ENCODE results near the gene OR2T3. TPM values are rescaled to one million over a fixed set of nuclear protein-coding genes. Genes with fewer than 3 reads are reported as not detected.
"Not testable (repeated sequence)": the region's sequence is repeated elsewhere in the genome, so short reads cannot be mapped to it uniquely, and the experiment has no call there.

Gene OR2T3
- total RNA-seq, 6 experiments from 2014 or later = not detected

DNA sequence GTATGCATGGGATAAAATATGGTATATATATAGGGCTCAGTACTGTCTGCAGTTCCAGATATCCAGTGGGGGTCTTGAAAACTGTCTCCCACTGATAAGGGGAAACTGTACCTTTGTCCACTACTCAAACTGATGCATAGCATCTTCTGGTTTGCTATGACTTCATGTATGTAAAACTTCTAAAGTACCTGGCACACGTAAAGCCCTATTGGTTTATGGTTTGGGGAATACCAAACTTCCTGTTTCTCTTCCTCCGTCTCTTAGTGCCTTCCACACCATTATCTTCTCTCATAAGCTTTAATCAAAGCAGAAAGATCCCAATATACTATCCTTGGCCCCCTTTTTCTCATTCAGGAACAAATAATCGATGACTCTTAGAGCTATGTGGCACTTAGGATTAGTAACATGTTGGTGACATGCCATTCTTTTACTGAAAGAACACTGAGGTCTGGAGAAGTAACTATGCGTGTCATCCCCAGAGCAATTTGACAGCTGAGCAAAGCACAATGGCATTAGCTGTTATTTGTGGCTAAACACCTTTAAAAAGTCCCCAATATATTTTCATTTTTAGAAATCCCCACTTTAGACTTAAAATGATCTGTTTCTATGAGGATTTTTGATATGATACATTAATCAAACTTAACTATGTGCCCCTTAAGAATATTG, 24.6 kb upstream of the OR2T3 start:
- DNase-seq; H3K27me3 Mint-ChIP-seq (ENCODE audit: insufficient read depth); H3K36me3 Mint-ChIP-seq (ENCODE audit: low read depth); H3K27ac Mint-ChIP-seq; H3K4me3 Mint-ChIP-seq; H3K4me1 Mint-ChIP-seq (ENCODE audit: low read depth): not testable (repeated sequence)
- peaks cover 32% of the 10 kb centered on the region for H3K9me3 Mint-ChIP-seq

DNA sequence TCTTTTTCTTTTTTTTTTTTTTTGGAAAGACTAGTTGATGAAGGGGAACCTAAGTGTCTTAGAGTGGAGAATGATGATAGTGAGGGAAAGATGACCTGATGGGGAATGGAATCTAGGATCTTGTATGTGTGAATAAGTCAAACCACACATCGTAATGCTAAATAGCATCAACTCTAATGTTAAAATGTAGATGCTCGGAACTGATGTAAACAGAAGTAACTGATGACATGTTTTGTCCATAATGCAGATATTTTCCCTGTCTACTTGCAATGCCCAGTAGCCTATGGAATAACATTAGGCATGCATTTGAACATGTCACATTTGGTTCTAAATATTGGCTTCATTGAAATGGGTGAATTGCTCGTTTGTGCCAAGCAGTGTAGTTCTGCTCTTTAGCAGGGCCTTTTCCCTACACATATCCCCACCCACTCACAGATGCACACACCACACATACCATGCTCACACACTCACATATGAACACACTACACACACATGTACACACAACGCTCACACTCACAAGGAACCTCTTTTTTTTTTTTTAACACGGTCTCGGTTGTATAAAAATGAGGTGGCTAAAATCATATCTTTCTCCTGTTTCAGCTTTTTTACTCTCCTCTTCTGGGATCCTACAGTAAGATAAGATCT, 23.2 kb upstream of the OR2T3 start:
- DNase-seq; H3K4me1 Mint-ChIP-seq (ENCODE audit: low read depth); H3K36me3 Mint-ChIP-seq (ENCODE audit: low read depth); H3K27ac Mint-ChIP-seq; H3K4me3 Mint-ChIP-seq; H3K27me3 Mint-ChIP-seq (ENCODE audit: insufficient read depth): not testable (repeated sequence)
- H3K9me3 Mint-ChIP-seq = peaks cover 25% of the 10 kb centered on the region

- not testable (repeated sequence) for H3K4me1 Mint-ChIP-seq (ENCODE audit: low read depth); DNase-seq; H3K36me3 Mint-ChIP-seq (ENCODE audit: low read depth); H3K4me3 Mint-ChIP-seq; H3K27ac Mint-ChIP-seq; H3K27me3 Mint-ChIP-seq (ENCODE audit: insufficient read depth)
- peaks cover 23% of the 10 kb centered on the region for H3K9me3 Mint-ChIP-seq
Observed at GRCh38 chr1:248450466-248451145, 22.5 kb upstream of the OR2T3 start.

GRCh38 chr1:248453619-248454018, 19.5 kb upstream of the OR2T3 start:
- not testable (repeated sequence) for DNase-seq; H3K4me1 Mint-ChIP-seq (ENCODE audit: low read depth); H3K36me3 Mint-ChIP-seq (ENCODE audit: low read depth); H3K4me3 Mint-ChIP-seq; H3K27ac Mint-ChIP-seq; H3K27me3 Mint-ChIP-seq (ENCODE audit: insufficient read depth)
- peaks cover 17% of the 10 kb centered on the region for H3K9me3 Mint-ChIP-seq

GRCh38 chr1:248455045-248455444, 18.1 kb upstream of the OR2T3 start:
- H3K36me3 Mint-ChIP-seq (ENCODE audit: low read depth); H3K27me3 Mint-ChIP-seq (ENCODE audit: insufficient read depth); DNase-seq; H3K4me3 Mint-ChIP-seq; H3K4me1 Mint-ChIP-seq (ENCODE audit: low read depth); H3K27ac Mint-ChIP-seq: not testable (repeated sequence)
- H3K9me3 Mint-ChIP-seq = peaks cover 31% of the 10 kb centered on the region

DNA sequence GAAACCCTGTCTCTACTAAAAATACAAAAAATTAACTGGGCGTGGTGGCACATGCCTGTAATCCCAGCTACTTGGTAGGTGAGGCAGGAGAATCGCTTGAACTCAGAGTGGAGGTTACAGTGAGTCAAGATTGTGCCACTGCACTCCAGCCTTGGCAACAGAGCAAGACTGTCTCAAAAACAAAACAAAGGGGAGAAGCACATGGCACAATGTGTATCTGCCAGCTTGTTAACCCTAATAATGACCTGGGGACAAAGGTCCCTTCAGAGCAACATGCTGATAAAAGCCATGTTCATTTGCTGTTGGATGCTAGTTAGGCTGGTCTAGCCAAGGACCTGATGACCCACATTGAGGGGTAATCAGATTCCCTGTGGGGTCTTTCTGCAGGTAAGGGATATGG, 16.5 kb upstream of the OR2T3 start:
- not testable (repeated sequence) for H3K27ac Mint-ChIP-seq; H3K27me3 Mint-ChIP-seq (ENCODE audit: insufficient read depth); H3K4me3 Mint-ChIP-seq; H3K36me3 Mint-ChIP-seq (ENCODE audit: low read depth); DNase-seq; H3K4me1 Mint-ChIP-seq (ENCODE audit: low read depth)
- peaks cover 40% of the 10 kb centered on the region for H3K9me3 Mint-ChIP-seq

DNA sequence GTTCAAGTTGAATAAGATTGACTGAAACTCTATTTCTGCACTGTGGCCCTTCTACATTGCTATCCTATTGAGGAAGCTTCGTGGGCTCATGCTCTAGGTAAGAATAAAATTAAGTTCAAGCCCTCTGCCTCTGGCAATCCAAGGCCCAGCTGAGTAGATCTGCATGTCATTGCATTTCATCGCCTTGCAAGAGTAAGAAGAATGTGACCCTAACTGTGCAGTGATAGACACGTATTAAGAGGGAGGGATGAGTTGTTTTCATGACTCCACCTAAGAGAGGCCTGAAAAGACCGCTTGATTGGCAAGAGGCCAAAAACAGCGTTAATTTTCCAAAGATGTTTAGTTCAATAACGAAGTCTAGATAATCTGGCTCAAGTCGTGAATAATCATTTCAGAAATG, 14.0 kb upstream of the OR2T3 start:
- not testable (repeated sequence) for H3K36me3 Mint-ChIP-seq (ENCODE audit: low read depth); H3K4me3 Mint-ChIP-seq; DNase-seq; H3K27me3 Mint-ChIP-seq (ENCODE audit: insufficient read depth); H3K4me1 Mint-ChIP-seq (ENCODE audit: low read depth); H3K27ac Mint-ChIP-seq
- H3K9me3 Mint-ChIP-seq = peaks cover 50% of the 10 kb centered on the region

GRCh38 chr1:248471154-248471553, 2.0 kb upstream of the OR2T3 start:
- H3K36me3 Mint-ChIP-seq (ENCODE audit: low read depth) = peaks cover 4% of the 10 kb centered on the region; the same call in 1 of the 2 replicates
- no peak overlapping the region for H3K27ac Mint-ChIP-seq
- TF ChIP-seq, protein P1, sequence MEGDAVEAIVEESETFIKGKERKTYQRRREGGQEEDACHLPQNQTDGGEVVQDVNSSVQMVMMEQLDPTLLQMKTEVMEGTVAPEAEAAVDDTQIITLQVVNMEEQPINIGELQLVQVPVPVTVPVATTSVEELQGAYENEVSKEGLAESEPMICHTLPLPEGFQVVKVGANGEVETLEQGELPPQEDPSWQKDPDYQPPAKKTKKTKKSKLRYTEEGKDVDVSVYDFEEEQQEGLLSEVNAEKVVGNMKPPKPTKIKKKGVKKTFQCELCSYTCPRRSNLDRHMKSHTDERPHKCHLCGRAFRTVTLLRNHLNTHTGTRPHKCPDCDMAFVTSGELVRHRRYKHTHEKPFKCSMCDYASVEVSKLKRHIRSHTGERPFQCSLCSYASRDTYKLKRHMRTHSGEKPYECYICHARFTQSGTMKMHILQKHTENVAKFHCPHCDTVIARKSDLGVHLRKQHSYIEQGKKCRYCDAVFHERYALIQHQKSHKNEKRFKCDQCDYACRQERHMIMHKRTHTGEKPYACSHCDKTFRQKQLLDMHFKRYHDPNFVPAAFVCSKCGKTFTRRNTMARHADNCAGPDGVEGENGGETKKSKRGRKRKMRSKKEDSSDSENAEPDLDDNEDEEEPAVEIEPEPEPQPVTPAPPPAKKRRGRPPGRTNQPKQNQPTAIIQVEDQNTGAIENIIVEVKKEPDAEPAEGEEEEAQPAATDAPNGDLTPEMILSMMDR (IDR thresholded peaks at IDR 0.05) = no peak
- H3K4me1 Mint-ChIP-seq (ENCODE audit: low read depth) = no peaks in the 10 kb centered on the region
- H3K27me3 Mint-ChIP-seq (ENCODE audit: insufficient read depth) = no peaks in the 10 kb centered on the region
- DNase-seq = no peak
- peaks cover 51% of the 10 kb centered on the region for H3K9me3 Mint-ChIP-seq
- no peak overlapping the region for H3K4me3 Mint-ChIP-seq

GRCh38 chr1:248472111-248472510, 1.0 kb upstream of the OR2T3 start:
- not testable (repeated sequence) for H3K27me3 Mint-ChIP-seq (ENCODE audit: insufficient read depth); H3K4me1 Mint-ChIP-seq (ENCODE audit: low read depth); DNase-seq; H3K27ac Mint-ChIP-seq; H3K4me3 Mint-ChIP-seq; H3K36me3 Mint-ChIP-seq (ENCODE audit: low read depth)
- H3K9me3 Mint-ChIP-seq = peaks cover 51% of the 10 kb centered on the region

DNA sequence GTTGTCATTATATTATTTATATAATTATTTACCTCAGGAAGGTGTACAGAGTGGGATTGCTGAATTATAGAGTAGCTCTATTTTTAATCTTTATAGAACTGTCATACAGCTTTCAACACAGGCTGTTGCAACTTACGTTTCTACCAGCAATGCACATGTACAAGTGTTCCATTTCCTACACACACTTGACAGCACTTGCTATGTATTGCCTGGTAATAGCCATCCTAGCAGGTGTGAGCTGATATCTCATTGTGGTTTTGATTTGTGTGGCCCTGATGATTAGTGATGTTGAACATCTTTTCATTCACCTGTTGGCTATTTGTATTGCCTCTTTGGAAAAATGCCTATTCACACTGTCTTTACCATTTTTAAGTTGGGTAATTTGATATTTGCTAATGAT, 2.5 kb downstream of the OR2T3 start:
- H3K27me3 Mint-ChIP-seq (ENCODE audit: insufficient read depth); DNase-seq; H3K27ac Mint-ChIP-seq; H3K4me3 Mint-ChIP-seq; H3K36me3 Mint-ChIP-seq (ENCODE audit: low read depth); H3K4me1 Mint-ChIP-seq (ENCODE audit: low read depth): not testable (repeated sequence)
- peaks cover 41% of the 10 kb centered on the region for H3K9me3 Mint-ChIP-seq

- not testable (repeated sequence) for H3K27me3 Mint-ChIP-seq (ENCODE audit: insufficient read depth); H3K27ac Mint-ChIP-seq; H3K36me3 Mint-ChIP-seq (ENCODE audit: low read depth); DNase-seq; H3K4me1 Mint-ChIP-seq (ENCODE audit: low read depth); H3K4me3 Mint-ChIP-seq
- peaks cover 27% of the 10 kb centered on the region for H3K9me3 Mint-ChIP-seq
Observed at GRCh38 chr1:248481686-248482579, 8.8 kb downstream of the OR2T3 start.

DNA sequence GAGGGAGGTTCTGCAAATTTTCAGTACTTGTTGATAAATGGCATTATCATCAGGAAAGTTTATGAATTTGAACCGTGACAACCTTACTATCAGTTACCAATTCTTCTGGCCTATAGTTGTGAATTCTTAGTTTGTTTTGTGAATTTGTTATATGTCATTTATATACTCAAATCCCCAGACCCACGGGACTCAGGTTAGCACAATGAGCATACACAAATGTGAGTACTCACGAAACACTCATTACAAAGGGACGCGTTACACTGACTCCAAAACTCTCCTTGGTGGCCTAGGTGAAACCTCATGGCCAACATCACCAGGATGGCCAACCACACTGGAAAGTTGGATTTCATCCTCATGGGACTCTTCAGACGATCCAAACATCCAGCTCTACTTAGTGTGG, 15.1 kb downstream of the OR2T3 start, which contains the start of gene OR2T5:
OR2T5 (plus strand) TSS at position 301 of the 400 bp plus-strand sequence; CDS start at position 301, 0 bp downstream.
- not testable (repeated sequence) for H3K27ac Mint-ChIP-seq; H3K27me3 Mint-ChIP-seq (ENCODE audit: insufficient read depth); H3K9me3 Mint-ChIP-seq

More for the DNA sequence above, 15.1 kb downstream of the OR2T3 start, which contains the start of gene OR2T5:
- not testable (repeated sequence) for DNase-seq; H3K4me3 Mint-ChIP-seq; H3K4me1 Mint-ChIP-seq (ENCODE audit: low read depth); H3K36me3 Mint-ChIP-seq (ENCODE audit: low read depth)
